Right hindlimb (tissue), 1 donor: ENCODE data around the gene B3GNT7.
"Not testable (repeated sequence)": the region's sequence is repeated elsewhere in the genome, so short reads cannot be mapped to it uniquely, and the experiment has no call there.

ENCODE experiments used
- DNase-seq: peaks from one replicate; pipeline ENCODE4 v3.0.0-alpha.2; 2018

Gene B3GNT7

DNA sequence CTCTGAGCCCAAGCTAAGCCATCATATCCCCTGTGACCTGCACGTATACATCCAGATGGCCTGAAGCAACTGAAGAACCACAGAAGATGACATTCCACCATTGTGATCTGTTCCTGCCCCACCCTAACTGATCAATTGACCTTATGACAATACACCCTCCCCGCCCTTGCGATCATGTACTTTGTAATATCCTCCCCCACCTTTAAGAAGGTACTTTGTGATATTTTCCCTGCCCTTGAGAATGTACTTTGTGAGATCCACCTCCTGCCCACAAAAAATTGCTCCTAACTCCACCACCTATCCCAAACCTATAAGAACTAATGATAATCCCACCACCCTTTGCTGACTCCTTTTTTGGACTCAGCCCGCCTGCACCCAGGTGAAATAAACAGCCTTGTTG is 34.9 kb downstream of the B3GNT7 start:
- DNase-seq = not testable (repeated sequence)

DNA sequence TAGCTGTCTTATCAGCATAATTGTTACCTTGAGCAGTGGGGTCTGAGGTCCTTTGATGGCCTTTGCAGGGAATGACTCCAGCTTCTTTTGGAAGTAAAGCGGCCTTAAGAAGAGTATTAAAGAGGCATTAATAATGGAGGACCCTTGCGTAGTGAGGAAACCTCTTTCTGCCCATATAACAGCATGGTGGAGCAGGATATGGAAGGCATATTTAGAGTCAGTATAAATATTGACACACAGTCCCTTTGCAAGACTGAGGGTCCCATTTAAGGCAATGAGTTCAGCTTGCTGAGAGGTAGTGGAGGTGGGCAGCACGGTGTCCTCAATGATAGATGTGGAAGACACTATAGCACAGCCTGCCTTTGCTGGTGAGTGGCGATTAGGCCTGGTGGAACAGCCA is 36.1 kb downstream of the B3GNT7 start:
- no peak for DNase-seq

DNA sequence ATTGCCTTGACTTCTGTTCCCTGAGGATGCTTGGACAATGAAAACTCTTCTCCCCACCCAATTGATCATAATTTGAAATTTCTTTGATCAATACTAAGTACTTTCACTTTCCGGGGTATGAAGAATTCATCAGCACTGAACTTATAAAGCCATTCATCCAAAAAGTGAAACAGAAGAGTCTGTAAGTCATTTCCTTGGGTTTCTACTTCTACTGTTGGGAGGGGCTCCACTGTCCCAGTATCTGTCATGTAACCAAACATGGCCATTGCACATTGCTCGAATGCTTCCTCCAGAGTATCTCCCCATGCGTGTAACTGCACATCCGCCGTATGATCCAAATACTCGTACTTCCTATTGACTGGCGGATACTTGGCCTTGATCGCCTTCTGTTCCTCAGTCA is 38.5 kb downstream of the B3GNT7 start:
- no peak for DNase-seq

DNA sequence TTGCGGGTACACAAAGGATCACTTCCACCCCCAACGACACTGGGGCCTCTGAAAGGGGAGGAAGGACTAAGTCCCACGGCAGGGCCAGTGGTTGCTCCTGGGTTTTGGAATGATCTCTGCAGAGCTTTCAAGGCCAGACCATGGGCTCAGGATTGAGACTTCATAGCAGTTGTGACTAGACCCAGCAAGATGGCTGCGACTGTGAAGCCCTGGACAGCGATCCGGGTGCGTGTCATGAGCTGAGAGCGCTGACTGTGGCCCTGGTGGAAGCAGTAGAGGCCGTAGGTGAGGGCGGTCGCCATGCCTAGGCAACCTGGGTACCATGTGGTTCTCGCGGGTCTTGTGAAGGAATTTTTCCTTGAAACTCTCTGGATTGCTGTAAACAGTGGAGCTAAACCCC is 41.4 kb downstream of the B3GNT7 start:
- DNase-seq = no peak

DNA sequence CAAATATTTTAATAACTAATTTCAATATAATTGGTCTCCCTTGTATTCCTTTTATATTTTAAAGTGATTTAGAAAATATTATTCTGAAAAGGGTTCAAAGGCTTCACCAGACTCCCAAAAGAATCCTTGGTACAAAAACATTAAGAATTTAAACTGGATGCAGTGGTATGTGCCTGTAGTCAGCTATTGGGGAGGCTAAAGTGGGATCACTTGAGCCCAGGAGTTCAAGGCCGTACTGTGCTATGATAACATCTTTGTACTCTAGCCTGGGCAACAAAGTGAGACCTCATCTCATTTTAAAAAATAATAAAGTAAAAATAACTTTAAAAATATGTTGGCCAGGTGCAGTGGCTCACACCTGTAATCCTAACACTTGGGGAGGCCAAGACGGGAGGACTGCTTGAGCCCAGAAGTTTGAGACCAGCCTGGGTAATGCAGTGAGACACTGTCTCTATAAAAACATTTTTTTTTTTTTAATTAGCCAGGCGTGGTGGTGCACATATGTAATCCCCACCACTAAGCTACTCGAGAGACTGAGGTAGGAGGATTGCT is 54.1 kb downstream of the B3GNT7 start:
- no peak for DNase-seq

DNA sequence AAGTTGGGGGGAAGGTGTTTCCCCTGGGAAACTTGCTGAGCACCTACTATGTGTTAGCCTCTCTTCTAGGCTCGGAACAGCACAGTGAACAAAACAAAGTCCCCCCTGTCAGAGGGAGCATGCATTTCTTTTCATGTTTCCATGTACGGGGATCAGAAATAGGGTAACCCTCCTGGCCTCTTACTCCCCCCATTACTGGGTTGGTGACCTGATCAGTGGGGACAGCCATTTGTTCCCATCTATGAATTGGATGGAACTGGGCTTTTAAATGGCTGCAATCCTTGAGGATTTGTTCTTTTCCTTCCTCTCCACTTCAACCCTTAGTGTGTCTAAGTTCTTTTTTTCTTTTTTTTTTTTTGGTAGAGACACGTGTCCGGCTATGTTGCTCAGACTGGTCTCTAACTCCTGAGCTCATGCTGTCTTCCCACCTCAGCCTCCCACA is 55.1 kb downstream of the B3GNT7 start:
- no peak for DNase-seq
